HG03175 (cell line): ENCODE data around the gene ZNF614.
A peak's percentile ranks its signal among the peaks of the same experiment; 100 is the strongest.
"Not testable (repeated sequence)": the region's sequence is repeated elsewhere in the genome, so short reads cannot be mapped to it uniquely, and the experiment has no call there.

ENCODE experiments used
- ATAC-seq: cut with Tn5 transposase; IDR thresholded peaks from one replicate; pipeline ENCODE4 v1.9.1; 2021; ENCODE audit warnings: mild to moderate bottlenecking, moderate library complexity; ENCODE audit not compliant: unreplicated experiment

ZNF614 gene

DNA sequence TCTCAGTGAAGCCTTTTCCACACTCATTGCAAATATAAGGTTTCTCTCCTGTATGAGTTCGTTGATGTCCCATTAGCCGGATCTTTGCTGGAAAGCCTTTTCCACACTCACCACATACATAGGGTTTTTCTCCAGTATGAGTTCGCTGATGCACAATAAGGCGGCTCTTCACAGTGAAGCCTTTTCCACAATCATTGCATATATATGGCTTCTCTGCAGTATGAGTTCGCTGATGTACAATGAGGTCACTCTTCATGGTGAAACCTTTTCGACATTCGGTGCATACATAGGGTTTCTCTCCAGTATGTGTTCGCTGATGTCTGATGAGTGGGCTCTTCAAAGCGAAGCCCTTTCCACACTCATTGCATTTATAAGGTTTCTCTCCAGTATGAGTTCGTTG is 34.8 kb downstream of the ZNF614 start:
- no peak for ATAC-seq

DNA sequence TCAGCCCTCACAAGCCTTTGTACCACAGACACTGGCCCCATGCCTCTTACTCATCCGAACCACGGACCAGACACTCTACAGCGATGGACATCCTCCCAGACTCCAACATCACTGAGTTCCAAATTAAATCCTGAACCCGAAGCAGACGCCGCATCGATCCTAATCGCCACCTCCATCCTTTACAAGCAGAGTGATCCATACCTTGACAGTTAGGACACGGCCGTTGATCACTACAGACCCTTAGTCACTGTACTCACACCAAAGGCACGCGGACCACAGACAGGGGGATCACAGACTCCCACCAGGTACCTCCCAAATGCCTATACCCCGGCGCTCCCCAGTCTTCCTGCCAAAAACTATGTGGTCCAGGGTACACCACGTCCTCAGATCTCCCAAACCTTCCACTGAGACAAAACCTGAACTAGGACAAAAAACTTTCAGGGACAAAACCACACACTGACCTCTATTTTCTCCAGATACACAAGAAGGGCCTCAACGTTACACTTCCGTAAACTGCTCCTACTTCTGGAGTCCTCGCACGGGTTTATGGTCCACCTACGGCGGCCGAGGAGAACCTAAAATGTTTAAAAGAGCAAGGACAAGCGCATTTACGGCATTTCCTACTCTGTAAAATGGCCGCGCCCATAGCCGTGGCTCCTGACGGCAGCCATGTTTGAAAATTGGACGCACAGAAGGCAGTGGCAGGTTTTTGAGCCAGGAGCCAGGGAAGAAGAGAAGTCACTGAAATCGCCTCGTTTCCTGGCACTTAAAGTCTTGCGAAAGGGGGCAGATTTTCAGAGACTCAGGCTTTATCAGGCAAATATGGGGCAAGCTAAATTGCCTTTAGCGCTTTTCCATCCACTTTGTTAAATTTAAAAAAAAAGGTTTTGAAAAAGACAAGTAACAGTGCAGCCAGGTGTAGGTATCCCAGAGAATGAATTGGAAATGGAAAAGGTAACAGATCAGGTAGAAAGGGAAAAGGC is 41.6 kb downstream of the ZNF614 start, which contains the start of gene ZNF350:
Gene ZNF350 (minus strand): TSS at position 532 of the 983 bp plus-strand sequence. CDS start 12,480 bp downstream, outside the sequence.
- peak; percentile 73 for ATAC-seq

DNA sequence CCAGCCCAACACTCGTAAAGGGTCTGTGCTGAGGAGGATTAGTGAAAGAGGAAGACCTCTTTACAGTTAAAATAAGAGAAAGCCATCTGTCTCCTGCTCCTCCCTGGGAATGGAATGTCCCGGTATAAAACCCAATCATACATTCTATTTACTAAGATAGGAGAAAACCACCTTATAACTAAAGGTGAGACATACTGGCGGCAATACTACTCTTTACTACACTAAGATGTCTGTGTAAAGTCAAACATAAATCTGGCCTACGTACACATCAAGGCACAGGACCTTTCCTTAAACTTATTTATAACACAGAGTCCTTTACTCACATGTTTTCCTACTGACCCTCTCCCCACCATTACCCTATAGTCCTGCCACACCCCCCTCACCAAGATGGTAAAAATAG is 44.8 kb downstream of the ZNF614 start:
- ATAC-seq: no peak

DNA sequence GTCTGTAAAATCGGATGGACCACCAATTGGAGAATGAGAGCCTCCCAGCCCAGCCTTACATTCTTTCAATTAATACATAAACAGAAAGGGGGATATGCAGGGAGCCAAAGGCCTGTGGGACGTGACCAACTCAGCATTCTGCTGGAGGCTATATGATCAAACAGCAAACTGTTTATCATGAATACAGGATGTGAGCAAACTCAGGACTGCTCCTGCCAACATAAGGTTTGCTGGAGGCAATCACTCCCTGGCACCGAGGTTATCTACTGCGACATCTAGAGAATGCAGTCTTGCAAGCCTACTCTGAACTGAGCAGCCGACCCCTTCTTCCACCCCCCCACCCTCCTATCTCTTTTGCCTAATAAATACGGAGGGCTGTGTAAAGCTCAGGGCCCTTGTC is 47.3 kb downstream of the ZNF614 start:
- not testable (repeated sequence) for ATAC-seq

DNA sequence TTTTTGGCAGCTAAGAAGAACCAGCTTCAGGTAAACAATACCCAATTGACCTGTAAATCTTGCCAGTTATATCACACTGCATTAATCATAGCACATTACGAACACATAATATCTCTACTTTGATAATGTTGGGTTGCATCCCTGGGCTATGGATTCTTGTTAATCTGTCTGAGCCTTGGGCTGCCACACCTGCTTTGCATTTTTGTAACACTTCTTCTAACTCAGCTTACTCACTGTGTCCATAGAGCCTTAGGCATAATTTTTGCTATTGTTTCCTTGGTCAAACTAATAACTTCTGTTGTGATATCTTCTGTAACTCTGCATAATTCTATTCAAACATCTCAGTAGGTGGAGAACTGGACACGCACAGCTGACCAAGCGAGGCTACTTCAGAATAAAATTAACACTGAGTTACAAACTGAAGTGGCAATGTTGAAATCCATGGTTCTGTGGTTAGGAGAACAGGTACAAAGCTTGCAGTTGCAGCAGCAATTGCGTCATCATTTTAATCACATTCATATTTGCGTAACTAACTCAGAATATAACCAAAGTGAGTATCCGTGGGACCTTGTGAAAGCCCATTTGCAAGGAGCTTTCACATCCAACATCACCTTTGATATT is 48.0 kb downstream of the ZNF614 start:
- no peak for ATAC-seq

DNA sequence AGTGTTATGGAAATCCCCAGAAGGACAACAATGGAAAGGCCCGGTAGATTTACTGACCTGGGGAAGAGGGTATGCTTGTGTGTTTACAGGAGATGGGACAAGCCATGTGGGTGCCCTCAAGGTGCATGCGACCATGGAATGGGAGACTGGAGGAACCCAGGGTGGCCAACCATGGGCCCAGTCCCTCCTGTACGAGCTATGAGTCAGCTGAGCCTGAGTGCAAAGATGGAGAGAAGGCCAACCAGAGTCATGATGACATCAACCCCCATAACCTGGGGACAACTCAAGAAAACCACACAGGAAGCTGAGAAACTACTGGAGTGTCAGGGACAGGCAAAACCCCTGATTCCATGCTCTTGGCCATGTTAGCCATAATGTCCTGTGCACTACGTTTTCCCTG is 49.3 kb downstream of the ZNF614 start:
- ATAC-seq: no peak

DNA sequence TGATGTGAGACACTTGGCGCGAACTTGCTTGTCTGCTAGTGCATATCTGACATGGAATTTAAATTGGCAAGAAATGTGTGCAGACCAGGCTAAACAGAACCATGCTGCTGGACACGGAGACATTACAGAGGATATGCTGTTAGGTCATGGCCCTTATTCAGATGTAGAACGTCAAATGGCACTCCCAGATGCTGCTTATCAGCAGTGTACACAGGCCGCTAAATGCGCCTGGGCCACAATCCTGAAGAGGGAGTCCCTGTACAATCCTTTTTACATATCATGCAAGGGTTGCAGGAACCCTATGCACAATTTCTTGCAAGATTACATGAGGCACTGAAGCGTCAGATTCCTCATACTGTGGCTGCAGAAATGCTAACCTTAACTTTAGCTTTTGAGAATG is 50.8 kb downstream of the ZNF614 start:
- ATAC-seq: no peak

DNA sequence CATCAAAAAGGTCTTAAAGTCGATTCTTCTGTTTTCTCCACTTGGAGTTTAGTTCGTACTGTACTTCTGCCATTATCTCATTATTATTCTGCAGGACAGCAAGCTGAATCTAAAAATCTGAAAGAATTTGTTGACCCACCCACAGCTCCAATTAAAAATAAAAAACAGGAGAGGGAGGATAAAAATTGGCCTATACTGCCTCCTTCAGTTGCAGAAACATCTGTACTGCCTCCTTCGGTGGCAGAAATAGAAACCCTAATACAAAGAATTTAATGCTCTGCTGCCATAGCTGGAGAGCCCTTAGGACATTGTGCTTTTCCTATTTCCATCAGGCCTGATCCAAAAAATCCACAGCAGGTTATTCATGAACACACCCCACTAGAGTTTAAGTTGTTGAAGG is 51.3 kb downstream of the ZNF614 start:
- no peak for ATAC-seq

DNA sequence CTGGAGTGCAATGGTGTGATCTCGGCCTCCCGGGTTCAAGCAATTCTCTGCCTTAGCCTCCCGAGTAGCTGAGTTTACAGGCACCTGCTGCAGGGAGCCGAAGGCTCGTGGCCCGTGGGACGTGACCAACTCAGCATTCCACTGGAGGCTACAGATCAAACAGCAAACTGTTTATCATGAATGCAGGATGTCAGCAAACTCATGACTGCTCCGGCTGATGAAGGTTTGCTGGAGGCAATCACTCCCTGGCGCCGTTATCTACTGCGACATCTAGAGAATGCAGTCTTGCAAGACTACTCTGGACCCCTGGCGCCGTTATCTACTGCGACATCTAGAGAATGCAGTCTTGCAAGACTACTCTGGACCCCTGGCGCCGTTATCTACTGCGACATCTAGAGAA is 52.4 kb downstream of the ZNF614 start:
- not testable (repeated sequence) for ATAC-seq

DNA sequence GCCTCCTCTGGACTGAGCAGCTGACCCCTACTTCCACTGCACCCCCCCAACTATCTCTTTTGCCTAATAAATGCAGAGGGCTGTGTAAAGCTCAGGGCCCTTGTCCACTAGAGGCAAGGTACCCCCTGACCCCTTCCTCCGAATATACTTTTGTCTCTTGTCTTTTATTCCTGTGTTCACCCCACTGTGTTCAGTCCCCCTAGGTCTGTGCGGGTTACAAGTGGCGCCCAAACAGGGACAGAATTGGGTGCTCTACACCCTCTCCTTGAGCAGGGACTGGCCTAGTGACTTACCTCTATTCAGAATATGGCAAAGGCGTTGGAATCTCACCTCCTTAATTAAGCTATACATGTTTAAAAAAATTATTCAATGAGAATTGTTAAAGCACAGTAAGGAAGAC is 56.6 kb downstream of the ZNF614 start:
- no peak for ATAC-seq

DNA sequence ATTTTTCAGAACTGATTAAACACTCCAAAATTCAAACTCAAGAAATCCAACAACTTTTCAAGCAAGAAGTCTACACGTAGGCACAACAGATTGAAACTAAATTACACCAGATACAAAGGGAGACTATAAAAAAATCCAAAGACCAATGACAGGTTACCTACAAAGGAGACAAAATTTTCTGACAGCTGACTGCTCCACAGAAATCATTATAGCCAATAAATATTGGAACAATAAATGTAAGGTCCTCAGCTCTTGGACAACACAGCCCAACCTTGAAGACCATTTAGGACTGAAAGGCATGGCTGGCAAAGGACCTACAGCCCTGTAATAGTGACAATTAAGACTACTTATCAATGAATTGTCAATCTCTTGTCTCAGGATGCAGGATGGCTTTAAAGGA is 57.5 kb downstream of the ZNF614 start:
- no peak for ATAC-seq

DNA sequence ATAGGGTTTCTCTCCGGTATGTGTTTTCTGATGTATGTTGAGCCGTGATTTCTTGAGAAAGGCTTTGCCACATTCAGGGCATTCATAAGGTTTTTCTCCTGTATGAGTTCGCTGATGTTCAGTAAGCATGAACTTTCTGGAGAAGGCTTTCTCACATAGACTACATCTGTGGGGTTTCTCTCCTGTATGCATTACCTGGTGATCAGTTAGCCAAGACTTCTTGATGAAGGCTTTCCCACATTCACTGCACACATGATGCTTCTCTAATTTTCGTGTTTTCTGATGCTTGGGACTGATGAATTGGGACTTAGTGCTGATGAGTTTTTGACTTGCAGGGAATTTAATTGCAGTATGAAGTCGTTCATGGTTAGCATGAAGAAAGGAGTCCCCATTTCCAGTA is 62.6 kb downstream of the ZNF614 start:
- no peak for ATAC-seq
